Stimulated activated CD4-positive, alpha-beta T cell treated with anti-CD3 and anti-CD28 coated beads, Interleukin-15, amount 100 ng/mL, for 1 hour (primary cell): ENCODE data around the gene JARID2.
"Not testable (repeated sequence)": the region's sequence is repeated elsewhere in the genome, so short reads cannot be mapped to it uniquely, and the experiment has no call there.

Source experiments
- DNase-seq, 2 donors: peaks; one replicate each; pipeline ENCODE4 v3.0.0-alpha.2; 2020; ENCODE audit warnings: low read depth in 1 of 2, low spot score in 1 of 2

Gene JARID2

GRCh38 chr6:15308435-15309213 lies 62.8 kb downstream of the JARID2 start:
- DNase-seq, result no peak

- no peak for DNase-seq
These were observed 63.9 kb downstream of the JARID2 start for GRCh38 chr6:15309611-15310283.

GRCh38 chr6:15310680-15311079 lies 64.8 kb downstream of the JARID2 start:
- no peak for DNase-seq

GRCh38 chr6:15312500-15312899 lies 66.6 kb downstream of the JARID2 start:
- no peak for DNase-seq

GRCh38 chr6:15313367-15313766 lies 67.5 kb downstream of the JARID2 start:
- no peak for DNase-seq

- no peak for DNase-seq
These were observed 70.9 kb downstream of the JARID2 start for GRCh38 chr6:15316754-15317153.

- no peak for DNase-seq
These were observed 71.4 kb downstream of the JARID2 start for GRCh38 chr6:15317251-15317650.

- DNase-seq, result no peak
These were observed 72.3 kb downstream of the JARID2 start for GRCh38 chr6:15317934-15318902.

- no peak for DNase-seq
These were observed 73.8 kb downstream of the JARID2 start for GRCh38 chr6:15319677-15320076.

GRCh38 chr6:15320693-15321092 lies 74.8 kb downstream of the JARID2 start:
- DNase-seq, result no peak

- DNase-seq, result no peak
These were observed 76.3 kb downstream of the JARID2 start for GRCh38 chr6:15322184-15322583.

GRCh38 chr6:15322781-15323536 lies 77.1 kb downstream of the JARID2 start:
- DNase-seq, result no peak

GRCh38 chr6:15323611-15324010 lies 77.7 kb downstream of the JARID2 start:
- DNase-seq, result not testable (repeated sequence)

GRCh38 chr6:15324427-15324985 lies 78.6 kb downstream of the JARID2 start:
- DNase-seq, result no peak

- DNase-seq, result no peak
These were observed 79.7 kb downstream of the JARID2 start for GRCh38 chr6:15325540-15325955.

- no peak for DNase-seq
These were observed 80.3 kb downstream of the JARID2 start for GRCh38 chr6:15326067-15326614.

- DNase-seq, result no peak
These were observed 81.4 kb downstream of the JARID2 start for GRCh38 chr6:15327271-15327670.

GRCh38 chr6:15329197-15329671 lies 83.4 kb downstream of the JARID2 start:
- DNase-seq, result no peak

- no peak for DNase-seq
These were observed 84.5 kb downstream of the JARID2 start for GRCh38 chr6:15330174-15330944.
